ENCODE data around the gene RAF1. TPM values are rescaled to one million over a fixed set of nuclear protein-coding genes. Genes with fewer than 3 reads are reported as not detected.

The RAF1 gene
- total and polyA plus RNA-seq, 2 of the 13 experiments (the other 11 are each of a cell fraction or from before 2014, with no cell fraction given) = 72.2 to 91.4 TPM

DNA sequence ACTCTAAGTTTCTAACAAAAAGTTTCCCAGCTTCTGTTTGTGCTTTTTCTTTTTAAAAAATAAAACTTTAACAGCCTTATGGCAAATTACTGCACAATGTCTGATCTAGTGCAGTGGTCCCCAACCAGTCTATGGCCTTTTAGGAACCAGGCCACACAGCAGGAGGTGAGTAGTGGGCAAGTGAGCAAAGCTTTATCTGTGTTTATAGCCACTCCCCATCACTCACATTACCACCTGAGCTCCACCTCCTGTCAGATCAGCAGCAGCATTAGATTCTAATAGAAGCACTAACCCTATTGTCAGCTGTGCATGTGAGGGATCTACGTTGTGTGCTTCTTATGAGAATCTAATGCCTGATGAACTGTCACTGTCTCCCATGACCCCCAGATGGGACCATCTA is 101.5 kb downstream of the RAF1 start (continued):
- TF ChIP-seq, protein P1, sequence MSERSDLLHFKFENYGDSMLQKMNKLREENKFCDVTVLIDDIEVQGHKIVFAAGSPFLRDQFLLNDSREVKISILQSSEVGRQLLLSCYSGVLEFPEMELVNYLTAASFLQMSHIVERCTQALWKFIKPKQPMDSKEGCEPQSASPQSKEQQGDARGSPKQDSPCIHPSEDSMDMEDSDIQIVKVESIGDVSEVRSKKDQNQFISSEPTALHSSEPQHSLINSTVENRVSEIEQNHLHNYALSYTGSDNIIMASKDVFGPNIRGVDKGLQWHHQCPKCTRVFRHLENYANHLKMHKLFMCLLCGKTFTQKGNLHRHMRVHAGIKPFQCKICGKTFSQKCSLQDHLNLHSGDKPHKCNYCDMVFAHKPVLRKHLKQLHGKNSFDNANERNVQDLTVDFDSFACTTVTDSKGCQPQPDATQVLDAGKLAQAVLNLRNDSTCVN (CRISPR knock-in tag; IDR thresholded peaks at IDR 0.05; ENCODE audit: borderline replicate concordance) = no peak
- TF ChIP-seq SRSF4 (IDR thresholded peaks at IDR 0.05; ENCODE audit: low read depth, low read length, poor library complexity, severe bottlenecking) (no peak), MYC (CRISPR knock-in tag; IDR thresholded peaks at IDR 0.05; ENCODE audit: borderline replicate concordance) (no peak), ZNF7 (CRISPR knock-in tag; IDR thresholded peaks at IDR 0.05) (no peak), ZNF34 (CRISPR knock-in tag; IDR thresholded peaks at IDR 0.05; ENCODE audit: borderline replicate concordance) (no peak)
- TF ChIP-seq, protein P2, sequence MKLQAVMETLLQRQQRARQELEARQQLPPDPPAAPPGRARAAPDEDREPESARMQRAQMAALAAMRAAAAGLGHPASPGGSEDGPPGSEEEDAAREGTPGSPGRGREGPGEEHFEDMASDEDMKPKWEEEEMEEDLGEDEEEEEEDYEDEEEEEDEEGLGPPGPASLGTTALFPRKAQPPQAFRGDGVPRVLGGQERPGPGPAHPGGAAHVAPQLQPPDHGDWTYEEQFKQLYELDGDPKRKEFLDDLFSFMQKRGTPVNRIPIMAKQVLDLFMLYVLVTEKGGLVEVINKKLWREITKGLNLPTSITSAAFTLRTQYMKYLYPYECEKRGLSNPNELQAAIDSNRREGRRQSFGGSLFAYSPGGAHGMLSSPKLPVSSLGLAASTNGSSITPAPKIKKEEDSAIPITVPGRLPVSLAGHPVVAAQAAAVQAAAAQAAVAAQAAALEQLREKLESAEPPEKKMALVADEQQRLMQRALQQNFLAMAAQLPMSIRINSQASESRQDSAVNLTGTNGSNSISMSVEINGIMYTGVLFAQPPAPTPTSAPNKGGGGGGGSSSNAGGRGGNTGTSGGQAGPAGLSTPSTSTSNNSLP (IDR thresholded peaks at IDR 0.05; ENCODE audit: low read depth, low read length) = no peak
- TF ChIP-seq, protein P3, sequence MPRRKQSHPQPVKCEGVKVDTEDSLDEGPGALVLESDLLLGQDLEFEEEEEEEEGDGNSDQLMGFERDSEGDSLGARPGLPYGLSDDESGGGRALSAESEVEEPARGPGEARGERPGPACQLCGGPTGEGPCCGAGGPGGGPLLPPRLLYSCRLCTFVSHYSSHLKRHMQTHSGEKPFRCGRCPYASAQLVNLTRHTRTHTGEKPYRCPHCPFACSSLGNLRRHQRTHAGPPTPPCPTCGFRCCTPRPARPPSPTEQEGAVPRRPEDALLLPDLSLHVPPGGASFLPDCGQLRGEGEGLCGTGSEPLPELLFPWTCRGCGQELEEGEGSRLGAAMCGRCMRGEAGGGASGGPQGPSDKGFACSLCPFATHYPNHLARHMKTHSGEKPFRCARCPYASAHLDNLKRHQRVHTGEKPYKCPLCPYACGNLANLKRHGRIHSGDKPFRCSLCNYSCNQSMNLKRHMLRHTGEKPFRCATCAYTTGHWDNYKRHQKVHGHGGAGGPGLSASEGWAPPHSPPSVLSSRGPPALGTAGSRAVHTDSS (CRISPR knock-in tag; conservative IDR thresholded peaks at IDR 0.05) = no peak

DNA sequence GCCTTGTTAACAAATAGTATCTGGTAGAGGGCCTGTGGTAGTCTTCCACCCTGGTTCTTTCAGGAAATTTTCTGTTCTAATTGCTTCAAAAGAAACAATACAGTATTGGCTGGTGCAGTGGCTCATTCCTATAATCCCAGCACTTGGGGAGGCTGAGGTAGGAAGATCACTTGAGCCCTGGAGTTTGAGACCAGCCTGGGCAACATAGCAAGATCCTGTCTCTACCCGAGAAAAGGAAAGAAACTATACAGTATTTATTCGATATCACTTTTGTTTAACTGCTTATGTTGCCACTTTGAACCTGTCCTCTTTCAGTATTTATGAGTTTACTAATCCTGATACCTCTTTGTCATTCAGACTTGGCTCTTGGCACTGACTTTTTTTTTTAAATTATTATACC is 102.5 kb downstream of the RAF1 start:
- CTCF ChIA-PET (ENCODE audit: low intra/inter-chr PET ratio, low total read pairs) = no interaction called here
- no peaks in the 10 kb centered on the region for H3K9me3 ChIP-seq (ENCODE audit: low read length)
- H2AFZ ChIP-seq (ENCODE audit: low read length) = no peak overlapping the region
- H3K27me3 ChIP-seq (ENCODE audit: control insufficient read depth in 1 of 2, insufficient read depth in 2 of 2, low read length in 2 of 2) = no peaks in the 10 kb centered on the region; a peak in 1 of 5 replicates
- POLR2A ChIA-PET = no interaction called here
- no peak for DNase-seq (ENCODE audit: low spot score)
- H3K27ac ChIP-seq (ENCODE audit: extremely low read length, insufficient read depth, low read length) = no peak overlapping the region
- BruUV-seq (replicated peaks) = no TSS peak
- H3K4me3 ChIP-seq (replicated peaks in 1 of 3; ENCODE audit: insufficient read depth in 1 of 3, low read depth in 2 of 3, low read length in 3 of 3) = no peak overlapping the region
- intact Hi-C loops (cut with micrococcal nuclease; ENCODE audit: unreplicated experiment) = no loop called here
- H3K4me2 ChIP-seq (ENCODE audit: low read depth, low read length) = no peak overlapping the region
- peaks cover 63% of the 10 kb centered on the region for H4K20me1 ChIP-seq (ENCODE audit: insufficient read depth, low read length)
- no peak for FAIRE-seq
- WGBS (ENCODE audit: low lambda C conversion rate) = 96% methylated on average over 2 of the region's 2 CpGs
- peaks cover 91% of the 10 kb centered on the region for H3K79me2 ChIP-seq (ENCODE audit: insufficient read depth, low read length)
- in situ Hi-C loops (cut with HindIII; ENCODE audit: extremely low pct_ligation_motif_present, low pct_unique_long_range_greater_than_20kb) = no loop called here
- H3K9ac ChIP-seq (ENCODE audit: insufficient read depth, low read depth, low read length) = no peak overlapping the region
- ATAC-seq = no peak
- H3K4me1 ChIP-seq (ENCODE audit: insufficient read depth, low read length) = peaks cover 53% of the 10 kb centered on the region
- TF ChIP-seq DNMT1 (CRISPR knock-in tag; IDR thresholded peaks at IDR 0.05) = no peak
- peak; percentile 66; the same call in 1 of the 2 replicates for TF ChIP-seq ZNF121 (CRISPR knock-in tag; IDR thresholded peaks at IDR 0.05)
- no peak for TF ChIP-seq ZFX (CRISPR knock-in tag; IDR thresholded peaks at IDR 0.05; ENCODE audit: low read depth)
- H3K36me3 ChIP-seq (replicated peaks in 1 of 2; ENCODE audit: control insufficient read depth in 1 of 2, insufficient read depth in 2 of 2, low read length in 2 of 2) = no peaks in the 10 kb centered on the region
